HepG2 (cell line): ENCODE results near the gene SEC14L1. TPM values are rescaled to one million over a fixed set of nuclear protein-coding genes. Genes with fewer than 3 reads are reported as not detected.
A peak's percentile ranks its signal among the peaks of the same experiment; 100 is the strongest.

Experiments used
- AGO1 ChIP-seq: fragments of 200-400 bp; formaldehyde crosslinking; IDR thresholded peaks from 2 replicates; pipeline ENCODE4 v1.6.1; 2017; ENCODE audit warnings: mild to moderate bottlenecking, low read depth, low read length, moderate library complexity; ENCODE audit not compliant: poor library complexity, severe bottlenecking
- AKAP8 ChIP-seq: sonication (generic); formaldehyde crosslinking; IDR thresholded peaks from 2 replicates; pipeline ENCODE4 v1.5.1; 2020; ENCODE audit warnings: mild to moderate bottlenecking, missing genetic modification reagents
- CAMTA2 ChIP-seq: sonication (generic); formaldehyde crosslinking; IDR thresholded peaks from 2 replicates; pipeline ENCODE4 v1.4.0; 2020; ENCODE audit warnings: mild to moderate bottlenecking, missing genetic modification reagents, borderline replicate concordance
- CHD2 ChIP-seq: IDR thresholded peaks from 2 replicates; pipeline ENCODE4 v1.6.1; 2011; ENCODE audit warnings: low read depth, low read length, improper control_type of control experiment
- EEA1 ChIP-seq: sonication (generic); formaldehyde crosslinking; IDR thresholded peaks from 2 replicates; pipeline ENCODE4 v1.5.1; 2020; ENCODE audit warnings: mild to moderate bottlenecking, missing genetic modification reagents, borderline replicate concordance
- ETV5 ChIP-seq: IDR thresholded peaks from 2 replicates; pipeline ENCODE4 v1.6.1; 2018; ENCODE audit warnings: missing biosample characterization, missing genetic modification reagents, inconsistent platforms, borderline replicate concordance
- FOSL2 ChIP-seq: sonication (generic); formaldehyde crosslinking; IDR thresholded peaks from 2 replicates; pipeline ENCODE4 v1.4.0; 2020; ENCODE audit warnings: missing genetic modification reagents
- HCFC1 ChIP-seq: fragments of 150-350 bp; IDR thresholded peaks from 2 replicates; pipeline ENCODE4 v1.6.1; 2014; ENCODE audit warnings: low read depth, low read length
- JUN ChIP-seq: sonication (generic); formaldehyde crosslinking; IDR thresholded peaks from 2 replicates; pipeline ENCODE4 v1.4.0; 2020; ENCODE audit warnings: mild to moderate bottlenecking, missing genetic modification reagents
- KLF9 ChIP-seq: IDR thresholded peaks from 2 replicates; pipeline ENCODE4 v1.6.1; 2016; ENCODE audit warnings: low read depth
- MED13 ChIP-seq: sonication (generic); formaldehyde crosslinking; IDR thresholded peaks from 2 replicates; pipeline ENCODE4 v1.5.0; 2020; ENCODE audit warnings: missing genetic modification reagents
- NBN ChIP-seq: fragments of 450-650 bp; conservative IDR thresholded peaks from 2 replicates; pipeline ENCODE4 v1.6.1; 2017
- NCOA1 ChIP-seq: sonication (generic); formaldehyde crosslinking; IDR thresholded peaks from 2 replicates; pipeline ENCODE4 v1.9.0; 2021; ENCODE audit warnings: missing genetic modification reagents
- RNF219 ChIP-seq: sonication (generic); formaldehyde crosslinking; IDR thresholded peaks from 2 replicates; pipeline ENCODE4 v1.5.0; 2020; ENCODE audit warnings: mild to moderate bottlenecking, missing genetic modification reagents
- SIX1 ChIP-seq: sonication (generic); formaldehyde crosslinking; IDR thresholded peaks from 2 replicates; pipeline ENCODE4 v1.4.0; 2020; ENCODE audit warnings: missing genetic modification reagents, borderline replicate concordance
- SOX5 ChIP-seq: IDR thresholded peaks from 2 replicates; pipeline ENCODE4 v1.6.1; 2016; ENCODE audit warnings: borderline replicate concordance
- STAT6 ChIP-seq: sonication (generic); formaldehyde crosslinking; IDR thresholded peaks from 2 replicates; pipeline ENCODE4 v1.4.0; 2020; ENCODE audit warnings: missing genetic modification reagents, mild to moderate bottlenecking, borderline replicate concordance
- ZFYVE20 ChIP-seq: sonication (generic); formaldehyde crosslinking; IDR thresholded peaks from 2 replicates; pipeline ENCODE4 v1.8.0; 2023; ENCODE audit warnings: low read depth, mild to moderate bottlenecking, moderate library complexity, missing genetic modification reagents, borderline replicate concordance
- ZNF326 ChIP-seq: sonication (generic); formaldehyde crosslinking; IDR thresholded peaks from 2 replicates; pipeline ENCODE4 v1.4.0; 2020; ENCODE audit warnings: missing genetic modification reagents, borderline replicate concordance
- ZNF331 ChIP-seq: sonication (generic); formaldehyde crosslinking; IDR thresholded peaks from 2 replicates; pipeline ENCODE4 v1.4.0; 2020; ENCODE audit warnings: missing genetic modification reagents
- ZNF564 ChIP-seq: sonication (generic); formaldehyde crosslinking; IDR thresholded peaks from 2 replicates; pipeline ENCODE4 v1.8.1; 2023; ENCODE audit warnings: mild to moderate bottlenecking, missing genetic modification reagents
- polyA plus RNA-seq, 8 experiments: library from polyadenylated mRNA; depleted of rRNA in 3 of 8; stranded (reverse) in 7 of 8; unstranded in 1 of 8; fragments of >200 nt; fragmentation: Illumina TruSeq in 4 of 8; extraction: Trizol in 4 of 8; gene quantifications; 2 replicates each; pipeline versions ENCODE4 v1.2.1 to v1.2.3, GENCODE V29; 2011 to 2016; ENCODE audit warnings: low read depth in 4 of 8, missing spikeins in 1 of 8, mixed read lengths in 1 of 8; ENCODE audit not compliant: insufficient read depth in 1 of 8
- total RNA-seq, 5 experiments: library from RNA; depleted of rRNA; stranded (reverse); fragments of >200 nt; fragmentation: Illumina TruSeq; extraction: Trizol; gene quantifications; 2 replicates each; pipeline ENCODE4 v1.2.3, GENCODE V29; 2016; ENCODE audit warnings: low read depth in 1 of 5
- TF ChIP-seq, protein P1 (sequence below): sonication (generic); formaldehyde crosslinking; IDR thresholded peaks from 2 replicates; pipeline ENCODE4 v1.8.1; 2023; ENCODE audit warnings: missing genetic modification reagents, inconsistent platforms, borderline replicate concordance
- TF ChIP-seq, protein P2 (sequence below): IDR thresholded peaks from 2 replicates; pipeline ENCODE4 v1.6.1; 2016; ENCODE audit warnings: low read depth, borderline replicate concordance

The SEC14L1 gene
- total and polyA plus RNA-seq, 2 of the 13 experiments (the other 11 are each of a cell fraction or from before 2014, with no cell fraction given): 26.3 to 43.9 TPM

DNA sequence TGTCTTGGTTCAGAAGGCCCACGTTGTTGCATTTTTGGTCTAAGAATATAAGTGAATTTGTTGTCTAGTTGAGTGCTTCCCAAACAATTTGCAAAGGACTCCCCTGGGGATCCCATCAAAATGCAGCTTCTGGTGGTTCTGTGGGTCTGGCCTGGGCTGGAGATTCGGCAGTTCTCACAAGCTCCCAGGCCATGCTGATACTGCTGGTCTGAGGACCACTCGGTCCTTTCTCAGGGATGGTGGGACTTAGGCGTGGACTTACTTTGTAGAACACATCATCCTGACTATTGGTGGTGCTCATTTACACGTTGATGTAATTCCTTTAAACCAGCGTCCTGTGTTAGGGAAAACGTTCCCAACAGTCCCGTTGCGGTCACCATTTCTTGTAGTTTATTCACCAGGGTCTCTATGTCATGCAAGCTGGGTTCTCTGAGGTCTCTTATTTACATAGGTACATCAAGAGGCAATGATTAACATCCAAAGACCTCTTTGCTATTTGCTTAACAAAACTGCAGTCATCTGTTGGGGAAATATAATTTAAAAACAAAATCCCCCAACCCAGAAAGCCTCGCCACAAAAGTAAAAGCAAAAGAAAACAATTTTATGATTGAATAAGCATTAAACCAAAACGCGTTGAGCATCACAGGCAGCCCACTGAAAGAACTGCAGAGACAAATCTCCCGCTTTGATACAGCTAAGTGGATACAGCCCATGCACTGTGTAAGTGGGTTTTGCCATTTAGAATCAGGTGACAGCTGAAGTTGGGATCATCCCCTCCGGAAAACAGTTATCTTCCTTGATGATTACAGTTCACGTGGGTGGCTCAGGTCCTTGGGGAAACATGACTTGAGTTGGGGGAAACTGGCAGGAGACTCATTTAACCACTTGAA, 39.0 kb upstream of the SEC14L1 start (continued):
- TF ChIP-seq ZNF326 (CRISPR knock-in tag) (0 out of 2 replicates have a peak, but pooled peaks have one; percentile 29), JUN (CRISPR knock-in tag) (no peak), SOX5 (no peak; the same call in 1 of the 2 replicates), RNF219 (CRISPR knock-in tag) (no peak), HCFC1 (no peak), STAT6 (CRISPR knock-in tag) (no peak), AGO1 (no peak), ZFYVE20 (CRISPR knock-in tag) (no peak), FOSL2 (peak; percentile 24; the same call in 1 of the 2 replicates), NBN (no peak), ETV5 (CRISPR knock-in tag) (no peak; the same call in 1 of the 2 replicates), MED13 (0 out of 2 replicates have a peak, but pooled peaks have one; percentile 42), CAMTA2 (no peak), KLF9 (no peak), ZNF331 (no peak; the same call in 1 of the 2 replicates), CHD2 (no peak), NCOA1 (CRISPR knock-in tag) (0 out of 2 replicates have a peak, but pooled peaks have one; percentile 1), SIX1 (CRISPR knock-in tag) (peak; percentile 4; the same call in 1 of the 2 replicates), AKAP8 (no peak), ZNF564 (CRISPR knock-in tag) (no peak), EEA1 (CRISPR knock-in tag) (no peak)
- TF ChIP-seq, protein P1, sequence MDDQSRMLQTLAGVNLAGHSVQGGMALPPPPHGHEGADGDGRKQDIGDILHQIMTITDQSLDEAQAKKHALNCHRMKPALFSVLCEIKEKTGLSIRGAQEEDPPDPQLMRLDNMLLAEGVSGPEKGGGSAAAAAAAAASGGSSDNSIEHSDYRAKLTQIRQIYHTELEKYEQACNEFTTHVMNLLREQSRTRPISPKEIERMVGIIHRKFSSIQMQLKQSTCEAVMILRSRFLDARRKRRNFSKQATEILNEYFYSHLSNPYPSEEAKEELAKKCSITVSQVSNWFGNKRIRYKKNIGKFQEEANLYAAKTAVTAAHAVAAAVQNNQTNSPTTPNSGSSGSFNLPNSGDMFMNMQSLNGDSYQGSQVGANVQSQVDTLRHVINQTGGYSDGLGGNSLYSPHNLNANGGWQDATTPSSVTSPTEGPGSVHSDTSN (CRISPR knock-in tag): no peak
- TF ChIP-seq, protein P2, sequence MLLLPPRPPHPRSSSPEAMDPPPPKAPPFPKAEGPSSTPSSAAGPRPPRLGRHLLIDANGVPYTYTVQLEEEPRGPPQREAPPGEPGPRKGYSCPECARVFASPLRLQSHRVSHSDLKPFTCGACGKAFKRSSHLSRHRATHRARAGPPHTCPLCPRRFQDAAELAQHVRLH: no peak
